Esophagus muscularis mucosa (tissue), 4 donors: Measurements from ENCODE around the gene MRPL33. TPM values are rescaled to one million over a fixed set of nuclear protein-coding genes. Genes with fewer than 3 reads are reported as not detected.

Source experiments
- DNase-seq: peaks from one replicate; pipeline ENCODE4 v3.0.0-alpha.2; 2017; ENCODE audit errors: extremely low spot score
- H3K27ac ChIP-seq, 4 donors: fragments of 200-600 bp; sonication (generic); replicated peaks in 1 of 4; 1 replicate in 3 of 4; 2 replicates in 1 of 4; pipeline ENCODE4 v1.5.1; 2016 to 2019; ENCODE audit warnings: mild to moderate bottlenecking in 1 of 4
- H3K27me3 ChIP-seq, 4 donors: fragments of 200-600 bp; sonication (generic); one replicate each; pipeline versions ENCODE4 v1.5.1 to v1.6.0; 2016 to 2019
- H3K36me3 ChIP-seq, 4 donors: fragments of 200-600 bp; sonication (generic); one replicate each; pipeline ENCODE4 v1.5.1; 2016 to 2019
- H3K4me1 ChIP-seq, 4 donors: fragments of 200-600 bp; sonication (generic); one replicate each; pipeline ENCODE4 v1.5.1; 2016 to 2019
- H3K4me3 ChIP-seq, 4 donors: fragments of 200-600 bp; sonication (generic); 1 replicate in 2 of 4; 2 replicates in 2 of 4; pipeline ENCODE4 v1.5.1; 2016 to 2019; ENCODE audit warnings: mild to moderate bottlenecking in 4 of 4, moderate library complexity in 1 of 4
- H3K9me3 ChIP-seq, 4 donors: fragments of 200-600 bp; sonication (generic); 1 replicate in 3 of 4; 2 replicates in 1 of 4; pipeline ENCODE4 v1.5.1; 2016 to 2019
- CTCF ChIP-seq, 3 experiments: fragments of 200-600 bp in 2 of 3; fragments of 450-650 bp in 1 of 3; sonication (generic) in 2 of 3; IDR thresholded peaks; one replicate each; pipeline ENCODE4 v1.5.1; 2017 to 2019; ENCODE audit warnings: antibody characterized with exemption in 3 of 3, mild to moderate bottlenecking in 2 of 3, moderate library complexity in 1 of 3
- EP300 ChIP-seq: sonication (generic); formaldehyde crosslinking; IDR thresholded peaks from one replicate; pipeline ENCODE4 v1.6.1; 2017; ENCODE audit warnings: antibody characterized with exemption
- POLR2A ChIP-seq: fragments of 450-650 bp; IDR thresholded peaks from one replicate; pipeline ENCODE4 v1.6.1; 2017; ENCODE audit warnings: antibody characterized with exemption, moderate library complexity, mild to moderate bottlenecking, low read depth
- POLR2AphosphoS5 ChIP-seq, 2 donors: sonication (generic); formaldehyde crosslinking; IDR thresholded peaks; one replicate each; pipeline ENCODE4 v1.6.1; 2017; ENCODE audit warnings: antibody characterized with exemption in 2 of 2
- WGBS: methylation state at CpG from one replicate; pipeline ENCODE4 v1.1.5; 2018; 5-methylcytosine and 5-hydroxymethylcytosine counted together
- intact Hi-C: fragments of 100-400 bp; cut with DNase I; formaldehyde crosslinking; loops from one replicate; pipeline ENCODE4 v1.15.1; 2023
- total RNA-seq, 4 donors: library from RNA; depleted of rRNA; stranded (reverse); fragments of >200 nt; gene quantifications; one replicate each; pipeline versions ENCODE4 v1.1.0 to v1.2.1, GENCODE V29; 2016

The MRPL33 gene
- total RNA-seq, 4 donors from 2014 or later = 283 to 500 (median 345) TPM

- Histone ChIP-seq H3K4me3 (no peak overlapping the region), H3K36me3 (no peaks in the 10 kb centered on the region), H3K27me3 (no peaks in the 10 kb centered on the region), H3K27ac (peak overlapping the region; percentile 86 to 94 (median 89)), H3K4me1 (peaks cover 51 to 57% (median 55%) of the 10 kb centered on the region in 4 donors), H3K9me3 (no peaks in the 10 kb centered on the region)
- TF ChIP-seq CTCF (IDR thresholded peaks at IDR 0.05) = no peak
- no peak for TF ChIP-seq POLR2AphosphoS5 (IDR thresholded peaks at IDR 0.05)
- TF ChIP-seq POLR2A = no peak
- TF ChIP-seq EP300 = no peak
- intact Hi-C loops = loop anchor here (5.0 kb wide), 1 partner anchor 88 kb away; no protein-coding TSS in a partner anchor
- WGBS = 79% methylated on average over 8 of the region's 8 CpGs
- peak; percentile 55 for DNase-seq
These were observed 23.7 kb downstream of the MRPL33 start for GRCh38 chr2:27795093-27795834.

DNA sequence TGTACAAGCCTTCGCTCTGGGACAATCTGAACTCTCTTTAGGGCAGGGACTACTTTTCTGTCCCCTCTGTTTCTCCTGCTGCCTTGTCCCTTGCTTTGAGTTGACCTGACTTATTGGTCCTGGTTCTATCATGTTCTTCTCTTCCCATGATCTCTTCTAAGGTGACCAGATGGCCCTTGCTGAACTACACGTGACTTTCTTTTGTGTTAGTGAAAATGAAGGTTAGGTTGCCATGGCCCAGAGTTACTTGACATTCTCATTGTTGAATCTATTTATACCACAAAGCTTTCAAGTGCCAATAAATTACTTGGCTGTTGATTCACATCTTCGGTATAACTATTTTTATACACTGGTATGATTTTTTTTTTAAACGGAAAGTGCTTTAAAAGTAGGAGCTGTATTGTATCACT, 24.4 kb downstream of the MRPL33 start:
- intact Hi-C loops = loop anchor here (5.0 kb wide), 1 partner anchor 89 kb away; no protein-coding TSS in a partner anchor
- Histone ChIP-seq H3K4me1 (peaks cover 57 to 63% (median 61%) of the 10 kb centered on the region in 4 donors), H3K9me3 (no peaks in the 10 kb centered on the region), H3K27me3 (no peaks in the 10 kb centered on the region), H3K36me3 (no peaks in the 10 kb centered on the region), H3K27ac (peak overlapping the region; percentile 86 to 94 (median 89)), H3K4me3 (no peak overlapping the region)
- TF ChIP-seq POLR2AphosphoS5 (IDR thresholded peaks at IDR 0.05) = peak; percentile 59 to 62
- no peak for TF ChIP-seq CTCF (IDR thresholded peaks at IDR 0.05)
- peak; percentile 53 for DNase-seq
- 24% methylated on average over 4 of the region's 4 CpGs for WGBS

GRCh38 chr2:27796791-27797765, 25.6 kb downstream of the MRPL33 start:
- no peaks in the 10 kb centered on the region for H3K9me3 ChIP-seq
- DNase-seq = no peak
- no peak overlapping the region for H3K4me3 ChIP-seq
- H3K27me3 ChIP-seq = no peaks in the 10 kb centered on the region
- no peak for TF ChIP-seq CTCF (IDR thresholded peaks at IDR 0.05)
- no peak for TF ChIP-seq POLR2AphosphoS5 (IDR thresholded peaks at IDR 0.05)
- TF ChIP-seq EP300 = no peak
- no peak for TF ChIP-seq POLR2A
- H3K27ac ChIP-seq = peak overlapping the region; percentile 86 to 94 (median 89)
- H3K4me1 ChIP-seq = peaks cover 59 to 73% (median 65%) of the 10 kb centered on the region in 4 donors
- 76% methylated on average over 11 of the region's 11 CpGs for WGBS
- intact Hi-C loops = loop anchor here (5.0 kb wide), 1 partner anchor 90 kb away; no protein-coding TSS in a partner anchor
- no peaks in the 10 kb centered on the region for H3K36me3 ChIP-seq

- H3K4me1 ChIP-seq = peaks cover 59 to 81% (median 68%) of the 10 kb centered on the region in 4 donors
- intact Hi-C loops = loop anchor here (5.0 kb wide), 1 partner anchor 91 kb away; no protein-coding TSS in a partner anchor
- H3K9me3 ChIP-seq = no peaks in the 10 kb centered on the region
- WGBS = 92% methylated on average over 4 of the region's 4 CpGs
- TF ChIP-seq POLR2AphosphoS5 (IDR thresholded peaks at IDR 0.05) (no peak), CTCF (IDR thresholded peaks at IDR 0.05) (no peak), EP300 (no peak), POLR2A (no peak)
- no peaks in the 10 kb centered on the region for H3K36me3 ChIP-seq
- peak overlapping the region; percentile 86 to 94 (median 89) for H3K27ac ChIP-seq
- H3K4me3 ChIP-seq = no peak overlapping the region
- no peaks in the 10 kb centered on the region for H3K27me3 ChIP-seq
- DNase-seq = no peak
These were observed 26.3 kb downstream of the MRPL33 start for GRCh38 chr2:27797841-27798240.
